Tibial artery (tissue), 4 donors: Measurements from ENCODE around the gene CAMTA1.

Experiments
- DNase-seq, 2 donors: peaks; one replicate each; pipeline ENCODE4 v3.0.0-alpha.2; 2019
- H3K27ac ChIP-seq, 2 donors: fragments of 200-600 bp; sonication (generic) in 1 of 2; 1 replicate in 1 of 2; 2 replicates in 1 of 2; pipeline ENCODE4 v1.5.1; 2018 to 2019; ENCODE audit warnings: mild to moderate bottlenecking in 1 of 2
- H3K27me3 ChIP-seq, 2 donors: fragments of 200-600 bp; sonication (generic) in 1 of 2; one replicate each; pipeline versions ENCODE4 v1.5.1 to v1.6.0; 2016 to 2019
- H3K36me3 ChIP-seq, 3 donors: fragments of 200-600 bp; sonication (generic) in 2 of 3; one replicate each; pipeline ENCODE4 v1.5.1; 2016 to 2019; ENCODE audit warnings: mild to moderate bottlenecking in 2 of 3
- H3K4me1 ChIP-seq, 4 donors: fragments of 200-600 bp; sonication (generic) in 2 of 4; 1 replicate in 3 of 4; 2 replicates in 1 of 4; pipeline ENCODE4 v1.5.1; 2016 to 2019
- H3K4me3 ChIP-seq, 2 donors: fragments of 200-600 bp; sonication (generic) in 1 of 2; 1 replicate in 1 of 2; 2 replicates in 1 of 2; pipeline ENCODE4 v1.5.1; 2018 to 2019; ENCODE audit warnings: mild to moderate bottlenecking in 2 of 2
- H3K9me3 ChIP-seq, 3 donors: fragments of 200-600 bp; sonication (generic) in 1 of 3; one replicate each; pipeline ENCODE4 v1.5.1; 2016 to 2019
- intact Hi-C: fragments of 100-400 bp; cut with DNase I; formaldehyde crosslinking; loops from one replicate; pipeline ENCODE4 v1.15.0; 2023; ENCODE audit warnings: low total_unique reads
- TF ChIP-seq, protein P1 (sequence below), 2 experiments: fragments of 200-600 bp in 1 of 2; fragments of 450-650 bp in 1 of 2; IDR thresholded peaks; one replicate each; pipeline ENCODE4 v1.5.1; 2017 to 2019; ENCODE audit warnings: antibody characterized with exemption in 2 of 2, mild to moderate bottlenecking in 1 of 2, moderate library complexity in 1 of 2

Gene CAMTA1

DNA sequence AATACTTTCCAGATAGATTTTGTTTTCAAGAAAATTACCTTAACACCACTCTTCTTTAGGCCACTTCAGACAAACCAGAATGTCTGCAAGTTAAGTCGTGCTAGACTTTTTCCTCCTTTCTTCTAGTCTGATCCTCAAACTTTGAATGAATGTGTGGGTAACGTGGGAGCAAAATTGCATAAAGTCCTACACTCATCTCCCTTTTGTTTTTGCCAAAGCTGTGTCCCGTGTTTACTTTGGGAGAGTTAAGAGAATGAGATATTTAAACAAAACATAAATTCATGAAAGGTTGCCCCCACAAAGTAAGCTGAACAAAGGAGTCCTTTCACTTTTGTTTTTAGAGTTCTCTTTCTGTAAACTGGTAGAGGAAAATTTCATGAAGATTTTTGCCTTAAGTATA, 969.0 kb downstream of the CAMTA1 start:
- no peaks in the 10 kb centered on the region for H3K9me3 ChIP-seq
- no peaks in the 10 kb centered on the region for H3K36me3 ChIP-seq
- no peak overlapping the region for H3K27ac ChIP-seq
- H3K27me3 ChIP-seq, result no peaks in the 10 kb centered on the region
- TF ChIP-seq, protein P1, sequence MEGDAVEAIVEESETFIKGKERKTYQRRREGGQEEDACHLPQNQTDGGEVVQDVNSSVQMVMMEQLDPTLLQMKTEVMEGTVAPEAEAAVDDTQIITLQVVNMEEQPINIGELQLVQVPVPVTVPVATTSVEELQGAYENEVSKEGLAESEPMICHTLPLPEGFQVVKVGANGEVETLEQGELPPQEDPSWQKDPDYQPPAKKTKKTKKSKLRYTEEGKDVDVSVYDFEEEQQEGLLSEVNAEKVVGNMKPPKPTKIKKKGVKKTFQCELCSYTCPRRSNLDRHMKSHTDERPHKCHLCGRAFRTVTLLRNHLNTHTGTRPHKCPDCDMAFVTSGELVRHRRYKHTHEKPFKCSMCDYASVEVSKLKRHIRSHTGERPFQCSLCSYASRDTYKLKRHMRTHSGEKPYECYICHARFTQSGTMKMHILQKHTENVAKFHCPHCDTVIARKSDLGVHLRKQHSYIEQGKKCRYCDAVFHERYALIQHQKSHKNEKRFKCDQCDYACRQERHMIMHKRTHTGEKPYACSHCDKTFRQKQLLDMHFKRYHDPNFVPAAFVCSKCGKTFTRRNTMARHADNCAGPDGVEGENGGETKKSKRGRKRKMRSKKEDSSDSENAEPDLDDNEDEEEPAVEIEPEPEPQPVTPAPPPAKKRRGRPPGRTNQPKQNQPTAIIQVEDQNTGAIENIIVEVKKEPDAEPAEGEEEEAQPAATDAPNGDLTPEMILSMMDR (IDR thresholded peaks at IDR 0.05), result no peak
- no peak overlapping the region for H3K4me3 ChIP-seq
- no peak for DNase-seq
- intact Hi-C loops, result loop anchor here (2.0 kb wide), 1 partner anchor 89 kb away; no protein-coding TSS in a partner anchor
- peaks cover 0 to 2% (median 0%) of the 10 kb centered on the region in 4 donors for H3K4me1 ChIP-seq

DNA sequence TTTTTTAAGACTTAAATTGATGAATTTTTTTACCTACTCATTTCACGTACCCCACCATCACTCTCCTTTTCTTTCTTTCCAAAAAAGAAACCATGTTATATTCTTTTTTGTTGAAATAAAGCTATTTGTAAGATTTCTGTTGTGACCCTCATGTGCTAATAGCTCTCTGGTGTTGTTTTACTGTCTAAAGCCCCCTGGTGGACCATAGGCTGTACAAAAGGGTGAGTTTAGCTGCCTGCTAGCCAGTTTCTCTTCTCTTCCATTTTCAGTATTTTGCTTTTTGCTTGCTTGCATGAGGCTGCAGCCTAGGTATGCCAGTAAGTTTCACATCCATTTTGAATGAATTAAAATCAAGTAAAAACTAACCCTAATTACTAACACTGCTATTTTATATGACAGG, 970.2 kb downstream of the CAMTA1 start:
- TF ChIP-seq, protein P1 (IDR thresholded peaks at IDR 0.05), result no peak
- no peak for DNase-seq
- intact Hi-C loops, result loop anchor here (2.0 kb wide), 1 partner anchor 91 kb away; no protein-coding TSS in a partner anchor

DNA sequence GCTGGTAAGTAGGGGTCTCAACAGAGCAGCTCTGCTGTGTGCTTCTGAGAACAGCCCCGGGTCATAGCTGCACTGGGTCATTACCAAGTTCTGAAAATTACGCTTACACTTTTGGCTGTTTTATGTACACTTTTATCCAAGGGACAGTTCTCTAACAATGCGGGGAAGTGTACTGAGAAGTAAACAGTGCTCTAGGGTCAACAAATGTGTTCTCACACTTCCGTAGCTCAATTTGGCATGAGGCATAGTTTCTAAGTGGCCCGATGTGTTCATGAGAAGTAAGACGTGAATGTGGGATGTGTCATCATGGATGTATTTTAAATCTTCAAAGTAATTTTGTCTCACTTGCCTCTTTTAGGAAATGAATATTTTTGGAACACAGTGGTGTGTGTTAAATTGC, 975.0 kb downstream of the CAMTA1 start:
- Histone ChIP-seq H3K36me3 (no peaks in the 10 kb centered on the region), H3K27ac (no peak overlapping the region), H3K4me1 (no peaks in the 10 kb centered on the region), H3K4me3 (no peak overlapping the region), H3K9me3 (no peaks in the 10 kb centered on the region), H3K27me3 (no peaks in the 10 kb centered on the region)
- TF ChIP-seq, protein P1 (IDR thresholded peaks at IDR 0.05), result no peak
- intact Hi-C loops, result no loop called here
- DNase-seq, result no peak

More for the DNA sequence above, 970.2 kb downstream of the CAMTA1 start:
- Histone ChIP-seq H3K9me3 (no peaks in the 10 kb centered on the region), H3K4me3 (no peak overlapping the region), H3K27ac (no peak overlapping the region), H3K27me3 (no peaks in the 10 kb centered on the region), H3K4me1 (peaks cover 0 to 2% (median 0%) of the 10 kb centered on the region in 4 donors), H3K36me3 (no peaks in the 10 kb centered on the region)

DNA sequence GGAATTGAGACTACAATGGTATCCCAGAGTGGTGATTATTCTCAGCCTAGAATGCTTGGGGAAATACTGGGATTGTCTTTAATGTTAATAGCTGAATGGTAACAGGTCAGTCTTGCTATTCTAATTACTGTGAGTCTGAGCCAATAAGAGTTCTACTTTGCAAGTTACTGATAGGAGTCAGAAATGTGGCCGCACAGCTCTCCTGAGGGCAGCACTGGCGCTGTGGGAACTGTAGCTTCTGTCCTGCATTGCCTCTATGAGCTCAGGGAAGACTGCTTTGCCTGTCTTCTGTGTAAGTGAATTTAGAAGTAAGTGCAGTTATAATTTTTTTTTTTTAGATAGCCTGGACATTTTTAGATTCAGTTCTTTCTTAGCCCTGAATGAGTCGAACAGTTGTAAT, 975.8 kb downstream of the CAMTA1 start:
- intact Hi-C loops, result no loop called here
- H3K4me3 ChIP-seq, result no peak overlapping the region
- TF ChIP-seq, protein P1 (IDR thresholded peaks at IDR 0.05), result no peak
- no peaks in the 10 kb centered on the region for H3K4me1 ChIP-seq
- no peaks in the 10 kb centered on the region for H3K36me3 ChIP-seq
- no peak overlapping the region for H3K27ac ChIP-seq
- H3K9me3 ChIP-seq, result no peaks in the 10 kb centered on the region
- DNase-seq, result no peak
- no peaks in the 10 kb centered on the region for H3K27me3 ChIP-seq

DNA sequence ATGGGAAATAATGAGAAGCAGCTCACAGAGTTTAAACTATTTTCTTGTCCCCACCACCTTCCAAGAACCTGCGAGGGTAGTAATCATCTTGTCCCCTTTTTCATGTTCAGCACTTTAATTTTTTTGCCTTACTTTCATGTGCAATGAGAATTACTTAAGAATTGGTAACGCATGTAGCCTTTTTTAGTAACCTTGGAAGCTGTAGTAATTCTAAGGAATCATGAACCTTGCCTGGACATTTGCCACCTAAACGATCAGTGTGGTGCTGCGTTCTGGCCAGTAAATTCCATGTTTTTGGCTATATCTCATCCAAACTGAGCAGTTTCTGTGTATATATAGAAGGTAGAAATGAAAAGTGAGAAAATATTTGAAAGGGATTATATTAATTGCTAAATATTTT, 981.9 kb downstream of the CAMTA1 start:
- Histone ChIP-seq H3K36me3 (no peaks in the 10 kb centered on the region), H3K9me3 (no peaks in the 10 kb centered on the region), H3K27ac (no peak overlapping the region), H3K27me3 (no peaks in the 10 kb centered on the region), H3K4me1 (peaks cover 0 to 13% (median 6%) of the 10 kb centered on the region in 4 donors), H3K4me3 (no peak overlapping the region)
- TF ChIP-seq, protein P1 (IDR thresholded peaks at IDR 0.05), result no peak
- intact Hi-C loops, result loop anchor here (5.0 kb wide), 1 partner anchor 60 kb away; no protein-coding TSS in a partner anchor
- no peak for DNase-seq

DNA sequence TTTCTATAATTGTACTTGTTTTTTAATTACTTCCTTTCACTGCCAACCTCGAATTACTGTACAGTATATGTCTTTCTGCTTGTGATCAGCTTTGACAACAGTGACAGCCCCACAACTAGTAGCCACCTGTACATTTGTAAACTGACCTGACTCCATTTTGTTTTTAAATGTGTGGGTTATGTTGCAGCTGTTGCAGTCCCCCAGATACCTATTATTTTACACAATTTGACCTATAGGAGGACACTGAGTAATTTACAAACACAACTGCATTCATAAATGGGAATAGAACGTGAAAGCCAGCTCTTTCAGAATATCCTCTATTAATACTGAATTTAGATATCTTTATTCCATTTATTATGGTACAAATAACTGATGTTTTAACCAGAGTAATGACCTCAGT, 983.3 kb downstream of the CAMTA1 start:
- intact Hi-C loops, result loop anchor here (5.0 kb wide), 1 partner anchor 61 kb away; no protein-coding TSS in a partner anchor
- Histone ChIP-seq H3K4me3 (no peak overlapping the region), H3K27me3 (no peaks in the 10 kb centered on the region), H3K9me3 (no peaks in the 10 kb centered on the region), H3K27ac (no peak overlapping the region), H3K4me1 (peaks cover 0 to 25% (median 13%) of the 10 kb centered on the region in 4 donors), H3K36me3 (peaks cover 0 to 3% (median 1%) of the 10 kb centered on the region in 3 donors)
- TF ChIP-seq, protein P1 (IDR thresholded peaks at IDR 0.05), result no peak
- no peak for DNase-seq
